Ovary (tissue), 3 donors: ENCODE measurements around the gene RASA3.

ENCODE experiments used
- EP300 ChIP-seq: sonication (generic); formaldehyde crosslinking; IDR thresholded peaks from one replicate; pipeline ENCODE4 v1.6.1; 2017; ENCODE audit warnings: antibody characterized with exemption
- POLR2A ChIP-seq: fragments of 450-650 bp; IDR thresholded peaks from one replicate; pipeline ENCODE4 v1.6.1; 2017; ENCODE audit warnings: antibody characterized with exemption, mild to moderate bottlenecking, moderate library complexity
- TF ChIP-seq, protein P1 (sequence below), 3 donors: fragments of 450-650 bp in 2 of 3; fragments of 200-600 bp in 1 of 3; IDR thresholded peaks; one replicate each; pipeline versions ENCODE4 v1.5.1 to v1.8.0; 2016 to 2022; ENCODE audit warnings: antibody characterized with exemption in 3 of 3, mild to moderate bottlenecking in 1 of 3
- donor health status: DM: no; HTN: no; CAD: no.

DNA sequence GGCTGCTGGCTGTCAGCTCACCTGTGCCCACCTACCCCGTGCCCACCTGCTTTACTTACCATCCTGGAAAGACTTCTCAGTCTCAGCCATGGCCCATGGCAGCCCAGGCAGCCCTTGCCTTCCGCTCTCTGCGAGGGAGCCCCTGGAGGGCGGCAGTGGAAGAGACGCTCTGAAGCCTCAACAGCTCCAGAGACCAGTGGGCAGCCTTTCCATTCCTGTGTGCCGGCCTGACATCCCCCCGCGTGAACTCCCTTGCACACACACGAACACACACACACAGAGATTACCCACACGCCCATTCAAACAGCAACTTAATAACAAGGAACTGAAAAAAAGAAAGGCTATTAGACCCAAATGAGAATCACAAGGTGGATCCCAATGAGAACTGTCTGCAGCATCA lies 14.2 kb upstream of the RASA3 start:
- TF ChIP-seq POLR2A (no peak), EP300 (no peak)
- TF ChIP-seq, protein P1, sequence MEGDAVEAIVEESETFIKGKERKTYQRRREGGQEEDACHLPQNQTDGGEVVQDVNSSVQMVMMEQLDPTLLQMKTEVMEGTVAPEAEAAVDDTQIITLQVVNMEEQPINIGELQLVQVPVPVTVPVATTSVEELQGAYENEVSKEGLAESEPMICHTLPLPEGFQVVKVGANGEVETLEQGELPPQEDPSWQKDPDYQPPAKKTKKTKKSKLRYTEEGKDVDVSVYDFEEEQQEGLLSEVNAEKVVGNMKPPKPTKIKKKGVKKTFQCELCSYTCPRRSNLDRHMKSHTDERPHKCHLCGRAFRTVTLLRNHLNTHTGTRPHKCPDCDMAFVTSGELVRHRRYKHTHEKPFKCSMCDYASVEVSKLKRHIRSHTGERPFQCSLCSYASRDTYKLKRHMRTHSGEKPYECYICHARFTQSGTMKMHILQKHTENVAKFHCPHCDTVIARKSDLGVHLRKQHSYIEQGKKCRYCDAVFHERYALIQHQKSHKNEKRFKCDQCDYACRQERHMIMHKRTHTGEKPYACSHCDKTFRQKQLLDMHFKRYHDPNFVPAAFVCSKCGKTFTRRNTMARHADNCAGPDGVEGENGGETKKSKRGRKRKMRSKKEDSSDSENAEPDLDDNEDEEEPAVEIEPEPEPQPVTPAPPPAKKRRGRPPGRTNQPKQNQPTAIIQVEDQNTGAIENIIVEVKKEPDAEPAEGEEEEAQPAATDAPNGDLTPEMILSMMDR (IDR thresholded peaks at IDR 0.05), result no peak
